NB4 (cell line): Measurements from ENCODE around the gene MYOD1.

Experiments
- MYC ChIP-seq: IDR thresholded peaks from 2 replicates; pipeline ENCODE4 v1.6.1; 2011; ENCODE audit warnings: low read depth, low read length
- POLR2A ChIP-seq: IDR thresholded peaks from 2 replicates; pipeline ENCODE4 v1.6.1; 2011; ENCODE audit warnings: mild to moderate bottlenecking; ENCODE audit not compliant: insufficient read length; ENCODE audit errors: extremely low read depth
- TF ChIP-seq, protein P1 (sequence below): IDR thresholded peaks from one replicate; pipeline ENCODE4 v1.5.1; 2012; ENCODE audit warnings: low read depth, low read length

DNA sequence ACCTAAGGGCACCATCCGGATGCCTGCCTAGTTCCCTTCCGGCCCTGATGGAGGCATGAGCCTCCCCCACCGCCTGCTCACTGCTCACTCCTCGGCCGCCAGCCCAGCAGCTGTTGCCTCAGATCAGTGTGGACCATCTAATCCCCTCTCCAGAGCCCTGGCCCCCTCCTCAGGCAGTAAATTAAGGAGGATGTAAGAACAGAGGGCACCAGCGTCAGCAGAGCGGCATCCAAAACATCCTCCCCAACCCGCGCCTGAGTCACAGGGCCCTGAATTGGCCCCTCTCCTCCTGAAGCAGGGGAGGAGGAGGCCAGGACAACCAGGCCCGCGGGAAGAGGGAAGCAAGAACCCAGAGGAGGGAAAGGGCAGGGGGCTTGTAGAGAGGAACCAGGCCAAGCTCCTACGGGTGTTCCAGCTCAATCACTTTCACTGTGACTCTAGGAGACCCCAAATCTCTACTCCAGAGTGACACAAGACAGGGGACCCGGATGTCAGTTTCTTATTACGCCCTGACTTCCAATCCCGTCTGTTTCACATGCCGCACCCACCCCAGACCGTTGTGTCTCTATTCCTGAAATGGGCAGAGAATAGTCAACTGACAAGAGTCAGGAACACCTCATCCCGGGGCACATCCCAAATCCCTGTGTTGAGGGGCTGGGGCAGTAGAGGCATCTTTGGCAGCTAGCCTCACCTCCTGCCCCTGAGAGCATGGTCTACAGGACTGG lies 31.3 kb upstream of the MYOD1 start:
- TF ChIP-seq, protein P1, sequence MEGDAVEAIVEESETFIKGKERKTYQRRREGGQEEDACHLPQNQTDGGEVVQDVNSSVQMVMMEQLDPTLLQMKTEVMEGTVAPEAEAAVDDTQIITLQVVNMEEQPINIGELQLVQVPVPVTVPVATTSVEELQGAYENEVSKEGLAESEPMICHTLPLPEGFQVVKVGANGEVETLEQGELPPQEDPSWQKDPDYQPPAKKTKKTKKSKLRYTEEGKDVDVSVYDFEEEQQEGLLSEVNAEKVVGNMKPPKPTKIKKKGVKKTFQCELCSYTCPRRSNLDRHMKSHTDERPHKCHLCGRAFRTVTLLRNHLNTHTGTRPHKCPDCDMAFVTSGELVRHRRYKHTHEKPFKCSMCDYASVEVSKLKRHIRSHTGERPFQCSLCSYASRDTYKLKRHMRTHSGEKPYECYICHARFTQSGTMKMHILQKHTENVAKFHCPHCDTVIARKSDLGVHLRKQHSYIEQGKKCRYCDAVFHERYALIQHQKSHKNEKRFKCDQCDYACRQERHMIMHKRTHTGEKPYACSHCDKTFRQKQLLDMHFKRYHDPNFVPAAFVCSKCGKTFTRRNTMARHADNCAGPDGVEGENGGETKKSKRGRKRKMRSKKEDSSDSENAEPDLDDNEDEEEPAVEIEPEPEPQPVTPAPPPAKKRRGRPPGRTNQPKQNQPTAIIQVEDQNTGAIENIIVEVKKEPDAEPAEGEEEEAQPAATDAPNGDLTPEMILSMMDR, result no peak
- TF ChIP-seq POLR2A (no peak), MYC (no peak)
